Measurements from ENCODE around the gene LCLAT1. TPM values are rescaled to one million over a fixed set of nuclear protein-coding genes. Genes with fewer than 3 reads are reported as not detected.

The LCLAT1 gene
- total RNA-seq, 1 donor from 2014 or later, result 26.7 TPM

DNA sequence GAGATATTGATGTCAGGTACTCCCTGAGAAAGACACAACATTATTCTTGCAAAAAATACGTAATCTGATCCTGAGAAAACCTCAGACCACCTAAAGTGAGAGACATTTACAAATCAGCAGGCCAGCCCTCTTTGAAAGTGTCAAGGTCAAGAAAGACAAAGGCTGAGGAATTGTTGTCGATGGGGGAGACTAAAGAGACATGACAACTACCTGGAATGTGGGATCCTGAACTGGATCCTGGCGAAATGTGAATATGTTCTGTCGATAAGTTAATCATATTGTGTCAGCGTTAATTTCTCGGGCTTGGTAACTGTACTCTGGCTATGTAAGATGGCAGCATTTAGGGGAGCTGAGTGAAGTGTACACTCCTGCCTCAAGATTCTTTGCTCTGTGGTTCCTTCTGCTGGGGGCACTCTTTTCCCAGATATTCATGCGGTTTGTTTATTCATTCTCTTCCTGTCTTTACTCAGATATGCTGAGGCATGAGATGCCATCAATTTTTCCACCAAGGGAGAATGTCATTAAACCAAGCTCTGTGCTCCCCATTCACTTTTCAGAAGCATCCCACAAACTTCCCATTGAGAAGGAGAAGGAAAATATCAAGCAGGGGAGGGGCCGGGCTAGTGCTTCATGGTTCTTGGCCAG lies 205.3 kb downstream of the LCLAT1 start:
- Histone ChIP-seq H3K36me3 (ENCODE audit: control insufficient read depth, insufficient read depth, low read length) (no peaks in the 10 kb centered on the region), H3K4me3 (ENCODE audit: low read depth, low read length) (no peak overlapping the region), H3K27me3 (ENCODE audit: control insufficient read depth, insufficient read depth, low read length) (no peaks in the 10 kb centered on the region)
- TF ChIP-seq, protein P1, sequence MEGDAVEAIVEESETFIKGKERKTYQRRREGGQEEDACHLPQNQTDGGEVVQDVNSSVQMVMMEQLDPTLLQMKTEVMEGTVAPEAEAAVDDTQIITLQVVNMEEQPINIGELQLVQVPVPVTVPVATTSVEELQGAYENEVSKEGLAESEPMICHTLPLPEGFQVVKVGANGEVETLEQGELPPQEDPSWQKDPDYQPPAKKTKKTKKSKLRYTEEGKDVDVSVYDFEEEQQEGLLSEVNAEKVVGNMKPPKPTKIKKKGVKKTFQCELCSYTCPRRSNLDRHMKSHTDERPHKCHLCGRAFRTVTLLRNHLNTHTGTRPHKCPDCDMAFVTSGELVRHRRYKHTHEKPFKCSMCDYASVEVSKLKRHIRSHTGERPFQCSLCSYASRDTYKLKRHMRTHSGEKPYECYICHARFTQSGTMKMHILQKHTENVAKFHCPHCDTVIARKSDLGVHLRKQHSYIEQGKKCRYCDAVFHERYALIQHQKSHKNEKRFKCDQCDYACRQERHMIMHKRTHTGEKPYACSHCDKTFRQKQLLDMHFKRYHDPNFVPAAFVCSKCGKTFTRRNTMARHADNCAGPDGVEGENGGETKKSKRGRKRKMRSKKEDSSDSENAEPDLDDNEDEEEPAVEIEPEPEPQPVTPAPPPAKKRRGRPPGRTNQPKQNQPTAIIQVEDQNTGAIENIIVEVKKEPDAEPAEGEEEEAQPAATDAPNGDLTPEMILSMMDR (IDR thresholded peaks at IDR 0.05; ENCODE audit: insufficient read depth, low read length, poor library complexity, severe bottlenecking), result no peak
- DNase-seq (ENCODE audit: low read depth), result no peak

- TF ChIP-seq, protein P1 (IDR thresholded peaks at IDR 0.05; ENCODE audit: insufficient read depth, low read length, poor library complexity, severe bottlenecking), result no peak
- no peak overlapping the region for H3K4me3 ChIP-seq (ENCODE audit: low read depth, low read length)
- DNase-seq (ENCODE audit: low read depth), result no peak
- H3K27me3 ChIP-seq (ENCODE audit: control insufficient read depth, insufficient read depth, low read length), result no peaks in the 10 kb centered on the region
- no peaks in the 10 kb centered on the region for H3K36me3 ChIP-seq (ENCODE audit: control insufficient read depth, insufficient read depth, low read length)
These were observed 206.8 kb downstream of the LCLAT1 start for GRCh38 chr2:30653847-30654246.

DNA sequence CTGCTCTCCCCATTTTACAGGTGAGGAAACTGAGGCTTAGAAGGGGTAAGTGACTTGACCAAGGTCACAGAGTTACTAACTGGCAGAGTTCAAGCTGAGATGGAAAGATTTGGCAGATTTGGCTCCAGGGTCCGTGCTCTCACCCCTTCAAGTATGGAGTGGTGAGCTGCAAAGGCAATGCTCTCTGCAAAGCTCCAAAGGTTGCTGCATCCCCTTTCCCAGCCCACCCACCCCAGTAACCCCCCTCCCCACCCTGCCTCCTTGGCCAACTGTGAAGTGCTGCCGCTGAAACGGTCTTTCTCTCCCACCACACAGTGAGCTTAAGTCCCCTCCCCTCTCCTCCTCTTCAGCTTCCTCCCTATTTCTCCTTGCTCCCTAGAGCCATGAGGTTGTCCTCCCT lies 207.4 kb downstream of the LCLAT1 start:
- Histone ChIP-seq H3K27me3 (ENCODE audit: control insufficient read depth, insufficient read depth, low read length) (no peaks in the 10 kb centered on the region), H3K4me3 (ENCODE audit: low read depth, low read length) (no peak overlapping the region), H3K36me3 (ENCODE audit: control insufficient read depth, insufficient read depth, low read length) (no peaks in the 10 kb centered on the region)
- TF ChIP-seq, protein P1 (IDR thresholded peaks at IDR 0.05; ENCODE audit: insufficient read depth, low read length, poor library complexity, severe bottlenecking), result no peak
- DNase-seq (ENCODE audit: low read depth), result no peak

GRCh38 chr2:30655211-30655610 lies 208.2 kb downstream of the LCLAT1 start:
- TF ChIP-seq, protein P1 (IDR thresholded peaks at IDR 0.05; ENCODE audit: insufficient read depth, low read length, poor library complexity, severe bottlenecking), result no peak
- DNase-seq (ENCODE audit: low read depth), result no peak
- no peaks in the 10 kb centered on the region for H3K36me3 ChIP-seq (ENCODE audit: control insufficient read depth, insufficient read depth, low read length)
- H3K27me3 ChIP-seq (ENCODE audit: control insufficient read depth, insufficient read depth, low read length), result no peaks in the 10 kb centered on the region
- H3K4me3 ChIP-seq (ENCODE audit: low read depth, low read length), result no peak overlapping the region

DNA sequence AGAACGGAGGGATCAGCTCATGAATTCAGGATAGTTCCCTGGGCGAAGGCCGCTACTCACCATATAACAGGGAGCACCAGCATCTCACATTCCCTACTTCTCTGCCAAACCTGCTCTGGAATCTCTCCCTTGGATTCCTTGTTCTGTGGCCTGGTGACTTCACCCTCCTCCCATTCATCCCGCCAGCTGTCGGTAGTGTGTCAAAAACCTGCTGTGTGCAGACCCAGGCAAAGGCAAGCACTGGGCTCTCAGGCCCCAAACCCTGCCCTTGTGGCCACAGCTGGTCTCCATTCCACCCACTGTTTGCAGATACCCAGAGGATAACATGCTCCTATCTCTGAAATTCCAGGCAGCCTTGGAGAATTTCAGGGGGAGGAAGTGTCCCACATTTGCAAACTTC lies 208.6 kb downstream of the LCLAT1 start:
- no peak for DNase-seq (ENCODE audit: low read depth)
- TF ChIP-seq, protein P1 (IDR thresholded peaks at IDR 0.05; ENCODE audit: insufficient read depth, low read length, poor library complexity, severe bottlenecking), result no peak
- Histone ChIP-seq H3K4me3 (ENCODE audit: low read depth, low read length) (no peak overlapping the region), H3K27me3 (ENCODE audit: control insufficient read depth, insufficient read depth, low read length) (no peaks in the 10 kb centered on the region), H3K36me3 (ENCODE audit: control insufficient read depth, insufficient read depth, low read length) (no peaks in the 10 kb centered on the region)

GRCh38 chr2:30656079-30656478 lies 209.0 kb downstream of the LCLAT1 start:
- no peaks in the 10 kb centered on the region for H3K36me3 ChIP-seq (ENCODE audit: control insufficient read depth, insufficient read depth, low read length)
- TF ChIP-seq, protein P1 (IDR thresholded peaks at IDR 0.05; ENCODE audit: insufficient read depth, low read length, poor library complexity, severe bottlenecking), result no peak
- no peak for DNase-seq (ENCODE audit: low read depth)
- H3K27me3 ChIP-seq (ENCODE audit: control insufficient read depth, insufficient read depth, low read length), result no peaks in the 10 kb centered on the region
- H3K4me3 ChIP-seq (ENCODE audit: low read depth, low read length), result no peak overlapping the region
